Activated CD4-positive, CD25-positive, alpha-beta regulatory T cell treated with anti-CD3 and anti-CD28 coated beads, Interleukin-2, amount 50 U/mL, for 16 hours (primary cell): ENCODE data around the gene CTAGE1.

ENCODE experiments used
- DNase-seq: peaks from one replicate; pipeline ENCODE4 v3.0.0-alpha.2; 2020; ENCODE audit warnings: low read depth, low spot score

The CTAGE1 gene

GRCh38 chr18:22391407-22392345 is 26.0 kb downstream of the CTAGE1 start:
- DNase-seq: no peak

- DNase-seq: no peak
Measured at GRCh38 chr18:22387787-22388186, 29.9 kb downstream of the CTAGE1 start.

- DNase-seq: no peak
Measured at GRCh38 chr18:22387364-22387763, 30.4 kb downstream of the CTAGE1 start.

GRCh38 chr18:22385718-22386117 is 32.0 kb downstream of the CTAGE1 start:
- no peak for DNase-seq

- DNase-seq: no peak
Measured at GRCh38 chr18:22378672-22379282, 38.9 kb downstream of the CTAGE1 start.

GRCh38 chr18:22377769-22378168 is 39.9 kb downstream of the CTAGE1 start:
- no peak for DNase-seq

GRCh38 chr18:22370414-22370813 is 47.3 kb downstream of the CTAGE1 start:
- DNase-seq: no peak

GRCh38 chr18:22368021-22368420 is 49.7 kb downstream of the CTAGE1 start:
- no peak for DNase-seq

- no peak for DNase-seq
Measured at GRCh38 chr18:22367303-22367702, 50.4 kb downstream of the CTAGE1 start.

GRCh38 chr18:22363867-22364463 is 53.8 kb downstream of the CTAGE1 start:
- DNase-seq: no peak
